ENCODE results near the gene CLMP. TPM values are rescaled to one million over a fixed set of nuclear protein-coding genes. Genes with fewer than 3 reads are reported as not detected.

CLMP gene
- total RNA-seq, 1 experiment from 2014 or later: 3.2 TPM

DNA sequence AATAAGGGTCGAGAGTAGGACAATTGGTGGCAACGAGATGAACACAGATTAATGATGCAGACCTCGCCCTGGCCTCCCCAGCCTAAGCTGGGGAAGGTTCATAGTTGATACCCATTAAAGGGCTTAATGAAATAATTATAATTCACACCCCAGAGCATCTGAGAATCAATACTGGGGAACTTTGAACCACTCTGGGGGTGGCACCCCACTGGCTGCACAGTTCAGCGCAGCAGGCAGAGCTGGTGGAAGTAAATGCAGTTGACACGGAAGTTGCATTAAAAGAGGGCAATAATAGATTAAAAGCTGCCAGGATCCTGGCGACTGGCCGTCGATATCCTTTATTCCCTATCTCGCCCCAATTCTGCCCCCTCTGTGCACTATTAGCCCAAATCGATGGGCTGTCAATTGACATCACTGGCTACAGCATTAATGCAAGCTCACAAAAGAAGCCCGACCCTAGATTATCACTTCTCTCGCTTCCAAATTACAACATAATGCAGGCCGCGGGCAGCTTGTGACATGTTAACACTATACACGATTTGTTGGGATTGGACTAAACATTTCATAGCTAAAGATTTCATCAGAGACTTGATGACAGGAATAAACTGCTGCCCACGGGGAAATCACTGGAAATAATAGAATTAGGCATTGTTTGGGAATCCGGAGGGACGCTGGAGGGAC is 147.6 kb downstream of the CLMP start (continued):
- no peak for TF ChIP-seq JUND (IDR thresholded peaks at IDR 0.05)
- TF ChIP-seq POLR2A (IDR thresholded peaks at IDR 0.05; ENCODE audit: borderline replicate concordance, extremely low read depth, insufficient read depth, insufficient read length): no peak
- no peak for TF ChIP-seq SP1 (IDR thresholded peaks at IDR 0.05; ENCODE audit: low read depth)

GRCh38 chr11:123046473-123047259 is 148.4 kb downstream of the CLMP start:
- Histone ChIP-seq H4K20me1 (ENCODE audit: insufficient read depth) (no peaks in the 10 kb centered on the region), H3K4me3 (replicated peaks in 1 of 2; ENCODE audit: low read depth in 1 of 2, low read length in 2 of 2) (no peak overlapping the region), H3K4me2 (ENCODE audit: low read length) (no peak overlapping the region), H3K36me3 (ENCODE audit: control insufficient read depth in 1 of 2, insufficient read depth in 2 of 2, low read length in 2 of 2) (no peaks in the 10 kb centered on the region), H3K79me2 (ENCODE audit: insufficient read depth, low read length) (no peaks in the 10 kb centered on the region), H3K27ac (ENCODE audit: low read depth, low read length) (no peak overlapping the region), H3K27me3 (ENCODE audit: insufficient read depth, low read length) (no peaks in the 10 kb centered on the region), H3K9ac (ENCODE audit: low read length) (no peak overlapping the region), H3K4me1 (ENCODE audit: control insufficient read depth in 1 of 2, insufficient read depth in 2 of 2, low read length in 2 of 2) (no peaks in the 10 kb centered on the region), H3K9me3 (ENCODE audit: control insufficient read depth in 1 of 2, insufficient read depth in 1 of 2, low read depth in 1 of 2, low read length in 2 of 2) (no peaks in the 10 kb centered on the region), H2AFZ (ENCODE audit: low read depth, low read length, poor library complexity, severe bottlenecking) (no peak overlapping the region), H3K9me2 (ENCODE audit: insufficient read depth) (no peaks in the 10 kb centered on the region)
- CTCF ChIA-PET: interaction anchor here (0.8 to 1.7 kb wide), 3 partner anchors 13 to 187 kb away, joined by 3 to 6 read pairs (median 3); no protein-coding TSS in a partner anchor
- POLR2A ChIA-PET: interaction anchor here (0.7 to 1.2 kb wide), 4 partner anchors 9 to 261 kb away, joined by 3 to 5 read pairs (median 4); partner anchors contain the start of gene HSPA8
- intact Hi-C loops (cut with micrococcal nuclease): no loop called here
- no peak for TF ChIP-seq REST (IDR thresholded peaks at IDR 0.05; ENCODE audit: low read depth)
- TF ChIP-seq ZNF274 (IDR thresholded peaks at IDR 0.05; ENCODE audit: low read depth, low read length): no peak
- no peak for TF ChIP-seq CBX3 (IDR thresholded peaks at IDR 0.05; ENCODE audit: low read depth)
- no peak for TF ChIP-seq SP1 (IDR thresholded peaks at IDR 0.05; ENCODE audit: low read depth)
- BruUV-seq (replicated peaks): no TSS peak
- RAD21 ChIA-PET (ENCODE audit: low non-redundant PET in 1 of 2, low total read pairs in 2 of 2, uncharacterized antibody in 2 of 2, unreplicated experiment in 2 of 2): no interaction called here
- DNase-seq (ENCODE audit: low read depth, low spot score) (no peak), ATAC-seq (no peak)

Data from HCT116 (cell line).